Measurements from ENCODE around the gene HELZ. TPM values are rescaled to one million over a fixed set of nuclear protein-coding genes. Genes with fewer than 3 reads are reported as not detected.

The HELZ gene
- total RNA-seq, 6 donors from 2014 or later, result 52.1 to 166 (median 60.8) TPM

- Histone ChIP-seq H3K9me3 (no peaks in the 10 kb centered on the region), H3K27ac (no peak overlapping the region), H3K4me3 (no peak overlapping the region), H3K27me3 (no peaks in the 10 kb centered on the region), H3K4me1 (no peaks in the 10 kb centered on the region), H3K36me3 (peaks cover 2 to 66% (median 19%) of the 10 kb centered on the region in 4 donors)
- DNase-seq, result no peak
- ATAC-seq (ENCODE audit: low FRiP score in 2 of 2), result no peak
- TF ChIP-seq POLR2AphosphoS5 (IDR thresholded peaks at IDR 0.05) (no peak), POLR2A (IDR thresholded peaks at IDR 0.05) (no peak), CTCF (IDR thresholded peaks at IDR 0.05) (no peak), EP300 (IDR thresholded peaks at IDR 0.05) (no peak)
These were observed 121.3 kb downstream of the HELZ start for GRCh38 chr17:67123699-67124098.

GRCh38 chr17:67121316-67121891 lies 123.6 kb downstream of the HELZ start:
- TF ChIP-seq POLR2AphosphoS5 (IDR thresholded peaks at IDR 0.05) (no peak), POLR2A (IDR thresholded peaks at IDR 0.05) (no peak), EP300 (IDR thresholded peaks at IDR 0.05) (no peak), CTCF (IDR thresholded peaks at IDR 0.05) (no peak)
- no peak for DNase-seq

GRCh38 chr17:67119102-67119501 lies 125.9 kb downstream of the HELZ start:
- peaks cover 2 to 72% (median 25%) of the 10 kb centered on the region in 4 donors for H3K36me3 ChIP-seq
- H3K9me3 ChIP-seq, result peaks cover 4 to 9% (median 5%) of the 10 kb centered on the region in 4 donors
- no peak overlapping the region for H3K27ac ChIP-seq
- no peaks in the 10 kb centered on the region for H3K4me1 ChIP-seq
- H3K27me3 ChIP-seq, result no peaks in the 10 kb centered on the region
- no peak for ATAC-seq (ENCODE audit: low FRiP score in 2 of 2)
- H3K4me3 ChIP-seq, result no peak overlapping the region
- TF ChIP-seq CTCF (IDR thresholded peaks at IDR 0.05) (no peak), EP300 (IDR thresholded peaks at IDR 0.05) (no peak), POLR2AphosphoS5 (IDR thresholded peaks at IDR 0.05) (no peak), POLR2A (IDR thresholded peaks at IDR 0.05) (no peak)
- no peak for DNase-seq
- 95 to 96% methylated on average over 2 of the region's 2 CpGs for WGBS, 2 donors

More at GRCh38 chr17:67121316-67121891, 123.6 kb downstream of the HELZ start:
- peak in 1 of 2 donors; percentile 41 for ATAC-seq (ENCODE audit: low FRiP score in 2 of 2)
- Histone ChIP-seq H3K4me3 (no peak overlapping the region), H3K27me3 (no peaks in the 10 kb centered on the region), H3K9me3 (peaks cover 0 to 7% (median 4%) of the 10 kb centered on the region in 4 donors), H3K27ac (no peak overlapping the region), H3K4me1 (no peaks in the 10 kb centered on the region), H3K36me3 (peaks cover 2 to 66% (median 22%) of the 10 kb centered on the region in 4 donors)
- 78 to 83% methylated on average over 5 of the region's 5 CpGs for WGBS, 2 donors

GRCh38 chr17:67116045-67116575 lies 128.9 kb downstream of the HELZ start:
- no peak overlapping the region for H3K4me3 ChIP-seq
- H3K27me3 ChIP-seq, result no peaks in the 10 kb centered on the region
- peaks cover 0 to 4% (median 0%) of the 10 kb centered on the region in 4 donors for H3K4me1 ChIP-seq
- ATAC-seq (ENCODE audit: low FRiP score in 2 of 2), result no peak
- H3K9me3 ChIP-seq, result peaks cover 4 to 9% (median 5%) of the 10 kb centered on the region in 4 donors
- peaks cover 10 to 74% (median 33%) of the 10 kb centered on the region in 4 donors for H3K36me3 ChIP-seq
- WGBS, 2 donors, result 96 to 100% methylated on average over 1 of the region's 1 CpG
- no peak for DNase-seq
- H3K27ac ChIP-seq, result no peak overlapping the region
- TF ChIP-seq POLR2A (IDR thresholded peaks at IDR 0.05), result no peak

- Histone ChIP-seq H3K36me3 (peaks cover 10 to 74% (median 32%) of the 10 kb centered on the region in 4 donors), H3K27me3 (no peaks in the 10 kb centered on the region), H3K4me3 (no peak overlapping the region), H3K4me1 (peaks cover 0 to 5% (median 0%) of the 10 kb centered on the region in 4 donors), H3K9me3 (peaks cover 4 to 9% (median 5%) of the 10 kb centered on the region in 4 donors), H3K27ac (no peak overlapping the region)
- no peak for TF ChIP-seq CTCF (IDR thresholded peaks at IDR 0.05)
- TF ChIP-seq EP300 (IDR thresholded peaks at IDR 0.05), result no peak
- TF ChIP-seq POLR2A (IDR thresholded peaks at IDR 0.05), result no peak
- TF ChIP-seq POLR2AphosphoS5 (IDR thresholded peaks at IDR 0.05), result no peak
- WGBS, 2 donors, result 88 to 90% methylated on average over 1 of the region's 1 CpG
- ATAC-seq (ENCODE audit: low FRiP score in 2 of 2) (no peak), DNase-seq (no peak)
These were observed 129.6 kb downstream of the HELZ start for GRCh38 chr17:67115401-67115800.
